Naive thymus-derived CD8-positive, alpha-beta T cell (primary cell): ENCODE data around the gene GEMIN5. TPM values are rescaled to one million over a fixed set of nuclear protein-coding genes. Genes with fewer than 3 reads are reported as not detected.
A peak's percentile ranks its signal among the peaks of the same experiment; 100 is the strongest.
"Not testable (repeated sequence)": the region's sequence is repeated elsewhere in the genome, so short reads cannot be mapped to it uniquely, and the experiment has no call there.

ENCODE experiments used
- ATAC-seq, 2 donors: fragments of 150-1000 bp; cut with Tn5 transposase in 1 of 2; sonication (Bioruptor Pico), chemical (Tn5 transposase) in 1 of 2; 1 replicate in 1 of 2; 2 replicates in 1 of 2; pipeline ENCODE4 v1.10.0; 2021; ENCODE audit warnings: mild to moderate bottlenecking in 2 of 2, moderate library complexity in 2 of 2
- POLR2A ChIA-PET: fragments of 350-600 bp; sonication (Branson Sonifier 250); formaldehyde crosslinking; loops from one replicate; lab custom pipeline; 2021; ENCODE audit warnings: antibody characterized with exemption; lab: Charles Lee
- DNase-seq, 10 donors: peaks; one replicate each; pipeline versions ENCODE4 v3.0.0 to v3.0.0-alpha.2; 2020 to 2022
- H3K27ac Mint-ChIP-seq, 10 donors: one replicate each; pipeline ENCODE4 v1.8.0; 2020 to 2022; ENCODE audit warnings: mild to moderate bottlenecking in 10 of 10, mixed read lengths in 10 of 10, moderate library complexity in 4 of 10, inconsistent platforms in 1 of 10
- H3K27me3 Mint-ChIP-seq, 5 donors: one replicate each; pipeline ENCODE4 v1.8.0; 2021 to 2022; ENCODE audit warnings: mixed read lengths in 5 of 5
- H3K36me3 Mint-ChIP-seq, 3 donors: one replicate each; pipeline ENCODE4 v1.8.0; 2020 to 2022; ENCODE audit warnings: mixed read lengths in 3 of 3, mild to moderate bottlenecking in 2 of 3, inconsistent platforms in 1 of 3
- H3K4me1 Mint-ChIP-seq, 4 donors: one replicate each; pipeline ENCODE4 v1.8.0; 2021 to 2022; ENCODE audit warnings: mixed read lengths in 4 of 4
- H3K4me3 Mint-ChIP-seq, 10 donors: one replicate each; pipeline ENCODE4 v1.8.0; 2020 to 2022; ENCODE audit warnings: mild to moderate bottlenecking in 10 of 10, mixed read lengths in 10 of 10, moderate library complexity in 6 of 10, inconsistent platforms in 1 of 10
- H3K9me3 Mint-ChIP-seq, 9 donors: one replicate each; pipeline ENCODE4 v1.8.0; 2020 to 2022; ENCODE audit warnings: mixed read lengths in 9 of 9, mild to moderate bottlenecking in 3 of 9, inconsistent platforms in 1 of 9, moderate library complexity in 1 of 9
- polyA plus RNA-seq, 3 donors: library from polyadenylated mRNA; unstranded; fragments of 300-500 nt; fragmentation: Illumina TruSeq; gene quantifications; one replicate each; pipeline ENCODE4 v1.2.3, GENCODE V29; 2021
- total RNA-seq, 8 experiments: library from RNA in 2 of 8; stranded (reverse) in 2 of 8; gene quantifications; one replicate each; pipeline ENCODE4 v1.2.3 and lab custom pipeline; 2021 to 2026

GEMIN5 gene
- total RNA-seq, result 10 to 100 TPM; 16.3 to 18.7 TPM
- 10 to 100 TPM in 1 of 3 donors, 1 to 10 TPM in 2; 6.2 to 10.5 (median 9.5) TPM for polyA plus RNA-seq
- 27.6 to 130 (median 51.2) reads per million in 6 experiments for total RNA-seq (lab: John Stamatoyannopoulos, UW)

GRCh38 chr5:154937718-154938466 is at the start of gene GEMIN5:
Gene GEMIN5 (minus strand): TSS chr5:154938211. CDS start chr5:154938133, 78 bp downstream.
- POLR2A ChIA-PET, result interaction anchor here (1.1 to 1.7 kb wide), 2 partner anchors 36 to 81 kb away, joined by 3 to 6 read pairs; no protein-coding TSS in a partner anchor
- H3K4me1 Mint-ChIP-seq, result peaks cover 27 to 67% (median 64%) of the 10 kb centered on the region in 4 donors

GRCh38 chr5:154986151-154986550 is 48.1 kb upstream of the GEMIN5 start:
- H3K4me1 Mint-ChIP-seq, result no peaks in the 10 kb centered on the region
- H3K4me3 Mint-ChIP-seq, result no peak overlapping the region
- ATAC-seq (no peak), DNase-seq (no peak)
- POLR2A ChIA-PET, result no interaction called here
- H3K27me3 Mint-ChIP-seq, result peaks cover 10 to 30% (median 15%) of the 10 kb centered on the region in 5 donors
- no peaks in the 10 kb centered on the region for H3K9me3 Mint-ChIP-seq
- H3K27ac Mint-ChIP-seq, result no peak overlapping the region
- H3K36me3 Mint-ChIP-seq, result peaks cover 0 to 4% (median 0%) of the 10 kb centered on the region in 3 donors

More at GRCh38 chr5:154937718-154938466, at the start of gene GEMIN5:
- peak within 1 kb of the TSS; percentile 49 to 94 (median 84) for H3K27ac Mint-ChIP-seq
- H3K9me3 Mint-ChIP-seq, result no peaks in the 10 kb centered on the region
- peak within 1 kb of the TSS; percentile 86 to 98 (median 93) for H3K4me3 Mint-ChIP-seq
- ATAC-seq (peak; percentile 84 to 91), DNase-seq (peak; percentile 72 to 87 (median 78))
- H3K36me3 Mint-ChIP-seq, result peaks cover 4 to 25% (median 9%) of the 10 kb centered on the region in 3 donors
- peaks cover 0 to 4% (median 0%) of the 10 kb centered on the region in 5 donors for H3K27me3 Mint-ChIP-seq

- POLR2A ChIA-PET, result no interaction called here
- Mint-ChIP-seq H3K27ac (no peak overlapping the region), H3K4me3 (no peak overlapping the region), H3K36me3 (peaks cover 0 to 4% (median 0%) of the 10 kb centered on the region in 3 donors), H3K27me3 (peaks cover 9 to 30% (median 15%) of the 10 kb centered on the region in 5 donors), H3K4me1 (no peaks in the 10 kb centered on the region), H3K9me3 (no peaks in the 10 kb centered on the region)
- DNase-seq (no peak), ATAC-seq (no peak)
These were observed 47.0 kb upstream of the GEMIN5 start for GRCh38 chr5:154984946-154985516.

GRCh38 chr5:154978294-154978693 is 40.3 kb upstream of the GEMIN5 start:
- H3K36me3 Mint-ChIP-seq, POLR2A ChIA-PET, H3K9me3 Mint-ChIP-seq, H3K27me3 Mint-ChIP-seq, ATAC-seq, DNase-seq, H3K27ac Mint-ChIP-seq, H3K4me3 Mint-ChIP-seq, H3K4me1 Mint-ChIP-seq: not testable (repeated sequence)

- POLR2A ChIA-PET, result no interaction called here
- H3K27ac Mint-ChIP-seq, result no peak overlapping the region
- no peak for DNase-seq
These were observed 39.4 kb upstream of the GEMIN5 start for GRCh38 chr5:154977409-154977808.

GRCh38 chr5:154976082-154976481 is 38.1 kb upstream of the GEMIN5 start:
- ATAC-seq, DNase-seq, H3K4me3 Mint-ChIP-seq, H3K4me1 Mint-ChIP-seq, H3K27ac Mint-ChIP-seq, H3K27me3 Mint-ChIP-seq, POLR2A ChIA-PET, H3K9me3 Mint-ChIP-seq, H3K36me3 Mint-ChIP-seq: not testable (repeated sequence)

More at GRCh38 chr5:154977409-154977808, 39.4 kb upstream of the GEMIN5 start:
- ATAC-seq, result no peak
- no peak overlapping the region for H3K4me3 Mint-ChIP-seq
- H3K4me1 Mint-ChIP-seq, result no peaks in the 10 kb centered on the region
- peaks cover 4 to 10% (median 4%) of the 10 kb centered on the region in 3 donors for H3K36me3 Mint-ChIP-seq
- H3K27me3 Mint-ChIP-seq, result peaks cover 0 to 7% (median 0%) of the 10 kb centered on the region in 5 donors
- H3K9me3 Mint-ChIP-seq, result peaks cover 0 to 3% (median 0%) of the 10 kb centered on the region in 9 donors

GRCh38 chr5:154972476-154973080 is 34.6 kb upstream of the GEMIN5 start:
- no peaks in the 10 kb centered on the region for H3K4me1 Mint-ChIP-seq
- no peaks in the 10 kb centered on the region for H3K27me3 Mint-ChIP-seq
- H3K27ac Mint-ChIP-seq, result no peak overlapping the region
- POLR2A ChIA-PET, result no interaction called here
- H3K36me3 Mint-ChIP-seq, result peaks cover 4 to 25% (median 18%) of the 10 kb centered on the region in 3 donors
- peaks cover 0 to 3% (median 0%) of the 10 kb centered on the region in 9 donors for H3K9me3 Mint-ChIP-seq
- ATAC-seq (no peak), DNase-seq (no peak)
- H3K4me3 Mint-ChIP-seq, result no peak overlapping the region

- POLR2A ChIA-PET, result no interaction called here
- H3K27ac Mint-ChIP-seq, result no peak overlapping the region
- DNase-seq (no peak), ATAC-seq (no peak)
- H3K9me3 Mint-ChIP-seq, result peaks cover 0 to 3% (median 0%) of the 10 kb centered on the region in 9 donors
- H3K4me3 Mint-ChIP-seq, result no peak overlapping the region
- H3K36me3 Mint-ChIP-seq, result peaks cover 4 to 36% (median 22%) of the 10 kb centered on the region in 3 donors
- no peaks in the 10 kb centered on the region for H3K4me1 Mint-ChIP-seq
- no peaks in the 10 kb centered on the region for H3K27me3 Mint-ChIP-seq
These were observed 33.5 kb upstream of the GEMIN5 start for GRCh38 chr5:154971501-154971900.

- Mint-ChIP-seq H3K4me3 (no peak overlapping the region), H3K27ac (peak overlapping the region in 1 of 10 donors; percentile 70), H3K36me3 (peaks cover 3 to 43% (median 19%) of the 10 kb centered on the region in 3 donors), H3K4me1 (peaks cover 0 to 3% (median 0%) of the 10 kb centered on the region in 4 donors), H3K9me3 (peaks cover 0 to 1% (median 0%) of the 10 kb centered on the region in 9 donors), H3K27me3 (no peaks in the 10 kb centered on the region)
- POLR2A ChIA-PET, result no interaction called here
- no peak for ATAC-seq
- no peak for DNase-seq
These were observed 32.7 kb upstream of the GEMIN5 start for GRCh38 chr5:154970759-154971158.

GRCh38 chr5:154968953-154969352 is 30.9 kb upstream of the GEMIN5 start:
- no peak for DNase-seq
- Mint-ChIP-seq H3K36me3 (peaks cover 6 to 61% (median 22%) of the 10 kb centered on the region in 3 donors), H3K4me3 (no peak overlapping the region), H3K27ac (no peak overlapping the region), H3K9me3 (no peaks in the 10 kb centered on the region), H3K27me3 (no peaks in the 10 kb centered on the region), H3K4me1 (peaks cover 0 to 8% (median under 1%) of the 10 kb centered on the region in 4 donors)
- POLR2A ChIA-PET, result no interaction called here
- ATAC-seq, result no peak

GRCh38 chr5:154967421-154968024 is 29.5 kb upstream of the GEMIN5 start:
- POLR2A ChIA-PET, result no interaction called here
- H3K27ac Mint-ChIP-seq, result no peak overlapping the region
- H3K27me3 Mint-ChIP-seq, result no peaks in the 10 kb centered on the region
- DNase-seq (no peak), ATAC-seq (no peak)
- peaks cover 7 to 73% (median 22%) of the 10 kb centered on the region in 3 donors for H3K36me3 Mint-ChIP-seq
- H3K4me3 Mint-ChIP-seq, result no peak overlapping the region
- peaks cover 2 to 12% (median 4%) of the 10 kb centered on the region in 4 donors for H3K4me1 Mint-ChIP-seq
- no peaks in the 10 kb centered on the region for H3K9me3 Mint-ChIP-seq

GRCh38 chr5:154966874-154967273 is 28.9 kb upstream of the GEMIN5 start:
- H3K9me3 Mint-ChIP-seq, result no peaks in the 10 kb centered on the region
- POLR2A ChIA-PET, result no interaction called here
- H3K4me3 Mint-ChIP-seq, result no peak overlapping the region
- peaks cover 2 to 12% (median 4%) of the 10 kb centered on the region in 4 donors for H3K4me1 Mint-ChIP-seq
- DNase-seq (no peak), ATAC-seq (no peak)
- peaks cover 7 to 75% (median 22%) of the 10 kb centered on the region in 3 donors for H3K36me3 Mint-ChIP-seq
- no peak overlapping the region for H3K27ac Mint-ChIP-seq
- no peaks in the 10 kb centered on the region for H3K27me3 Mint-ChIP-seq
